ENCODE data around the gene RND1. TPM values are rescaled to one million over a fixed set of nuclear protein-coding genes. Genes with fewer than 3 reads are reported as not detected.

Gene RND1
- total and polyA plus RNA-seq, 7 donors, result 0.15 to 1.2 (median 0.19) TPM; not detected in 2

GRCh38 chr12:48838048-48838447 is 27.6 kb downstream of the RND1 start:
- H3K27ac ChIP-seq, result no peak overlapping the region
- WGBS, 3 donors, result 85 to 95% (median 85%) methylated on average over 4 of the region's 4 CpGs
- H3K4me3 ChIP-seq, result no peak overlapping the region
- no peaks in the 10 kb centered on the region for H3K27me3 ChIP-seq (ENCODE audit: insufficient read depth in 3 of 3, low read length in 2 of 3)
- peaks cover 16 to 83% of the 10 kb centered on the region in 2 donors for H3K36me3 ChIP-seq (ENCODE audit: insufficient read depth in 1 of 2, low read depth in 1 of 2)
- DNase-seq (no peak), ATAC-seq (no peak)
- H3K9me3 ChIP-seq, result no peaks in the 10 kb centered on the region
- TF ChIP-seq, protein P1, sequence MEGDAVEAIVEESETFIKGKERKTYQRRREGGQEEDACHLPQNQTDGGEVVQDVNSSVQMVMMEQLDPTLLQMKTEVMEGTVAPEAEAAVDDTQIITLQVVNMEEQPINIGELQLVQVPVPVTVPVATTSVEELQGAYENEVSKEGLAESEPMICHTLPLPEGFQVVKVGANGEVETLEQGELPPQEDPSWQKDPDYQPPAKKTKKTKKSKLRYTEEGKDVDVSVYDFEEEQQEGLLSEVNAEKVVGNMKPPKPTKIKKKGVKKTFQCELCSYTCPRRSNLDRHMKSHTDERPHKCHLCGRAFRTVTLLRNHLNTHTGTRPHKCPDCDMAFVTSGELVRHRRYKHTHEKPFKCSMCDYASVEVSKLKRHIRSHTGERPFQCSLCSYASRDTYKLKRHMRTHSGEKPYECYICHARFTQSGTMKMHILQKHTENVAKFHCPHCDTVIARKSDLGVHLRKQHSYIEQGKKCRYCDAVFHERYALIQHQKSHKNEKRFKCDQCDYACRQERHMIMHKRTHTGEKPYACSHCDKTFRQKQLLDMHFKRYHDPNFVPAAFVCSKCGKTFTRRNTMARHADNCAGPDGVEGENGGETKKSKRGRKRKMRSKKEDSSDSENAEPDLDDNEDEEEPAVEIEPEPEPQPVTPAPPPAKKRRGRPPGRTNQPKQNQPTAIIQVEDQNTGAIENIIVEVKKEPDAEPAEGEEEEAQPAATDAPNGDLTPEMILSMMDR (IDR thresholded peaks at IDR 0.05), result no peak
- intact Hi-C loops (cut with DNase I), result no loop called here
- H3K4me1 ChIP-seq, result no peaks in the 10 kb centered on the region

DNA sequence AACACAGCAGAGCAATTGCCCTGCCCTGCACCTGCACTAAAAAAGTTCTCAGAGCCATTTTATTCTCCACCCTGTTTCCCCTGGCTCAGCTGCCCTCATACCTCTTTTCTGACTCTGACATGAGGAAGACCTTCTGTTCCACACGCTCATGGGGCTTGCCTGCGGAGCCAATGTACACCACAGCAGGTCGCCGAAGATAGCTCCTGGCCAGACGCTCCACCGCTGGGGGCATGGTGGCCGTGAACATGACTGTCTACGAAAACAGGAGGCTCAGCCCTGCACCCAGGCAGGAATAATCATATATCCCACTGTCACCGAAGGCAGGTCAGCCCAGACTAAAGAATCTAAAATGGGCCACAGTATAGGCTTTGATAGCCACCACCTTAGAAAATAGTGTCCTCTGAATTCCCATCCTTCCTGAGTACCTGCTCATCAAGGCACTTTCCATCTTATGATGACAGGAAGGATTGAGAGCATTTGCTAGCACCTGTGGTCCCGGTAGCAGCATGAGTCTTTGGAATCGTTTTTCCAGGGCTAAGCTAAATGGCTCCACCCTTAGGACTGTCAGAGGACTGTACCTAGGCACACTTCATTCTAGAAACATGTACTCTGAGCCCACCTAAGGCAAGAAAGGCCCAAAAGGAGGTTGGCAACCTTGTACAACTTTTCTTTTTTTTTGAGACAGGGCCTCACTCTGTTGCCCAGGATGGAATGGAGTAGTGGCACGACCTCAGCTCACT is 33.2 kb downstream of the RND1 start:
- Histone ChIP-seq H3K27ac (no peak overlapping the region), H3K36me3 (ENCODE audit: insufficient read depth in 1 of 2, low read depth in 1 of 2) (peaks cover 21 to 98% of the 10 kb centered on the region in 2 donors), H3K4me3 (no peak overlapping the region), H3K4me1 (no peaks in the 10 kb centered on the region), H3K9me3 (no peaks in the 10 kb centered on the region), H3K27me3 (ENCODE audit: insufficient read depth in 3 of 3, low read length in 2 of 3) (no peaks in the 10 kb centered on the region)
- no peak for DNase-seq
- ATAC-seq, result no peak
- TF ChIP-seq, protein P1 (IDR thresholded peaks at IDR 0.05), result no peak
- 87 to 90% (median 88%) methylated on average over 12 of the region's 12 CpGs for WGBS, 3 donors
- intact Hi-C loops (cut with DNase I), result no loop called here

DNA sequence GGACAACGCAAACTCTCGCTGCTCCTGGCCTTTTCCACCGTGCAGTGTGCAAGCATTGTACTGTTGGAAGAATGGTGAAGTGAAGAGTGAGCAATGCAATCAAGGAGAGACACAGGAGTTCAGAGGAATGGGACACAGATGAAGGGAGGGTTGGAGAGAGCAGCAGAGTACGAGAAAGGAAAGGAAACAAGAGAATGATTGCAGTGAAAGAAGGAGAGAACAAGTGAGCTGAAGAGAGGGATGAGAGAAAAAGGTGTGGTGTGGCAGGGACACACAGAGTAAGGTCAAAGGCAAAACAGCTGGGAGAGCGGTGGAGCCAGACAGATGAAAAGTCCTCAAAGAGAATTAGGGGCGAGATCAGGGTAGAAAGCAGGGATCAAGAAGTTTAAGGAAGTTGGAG is 34.4 kb downstream of the RND1 start:
- ATAC-seq, result no peak
- Histone ChIP-seq H3K36me3 (ENCODE audit: insufficient read depth in 1 of 2, low read depth in 1 of 2) (peaks cover 21 to 91% of the 10 kb centered on the region in 2 donors), H3K27ac (no peak overlapping the region), H3K9me3 (no peaks in the 10 kb centered on the region), H3K27me3 (ENCODE audit: insufficient read depth in 3 of 3, low read length in 2 of 3) (no peaks in the 10 kb centered on the region), H3K4me3 (no peak overlapping the region), H3K4me1 (no peaks in the 10 kb centered on the region)
- no peak for DNase-seq
- WGBS, 3 donors, result 87 to 92% (median 88%) methylated on average over 6 of the region's 6 CpGs
- intact Hi-C loops (cut with DNase I), result no loop called here
- TF ChIP-seq, protein P1 (IDR thresholded peaks at IDR 0.05), result no peak

DNA sequence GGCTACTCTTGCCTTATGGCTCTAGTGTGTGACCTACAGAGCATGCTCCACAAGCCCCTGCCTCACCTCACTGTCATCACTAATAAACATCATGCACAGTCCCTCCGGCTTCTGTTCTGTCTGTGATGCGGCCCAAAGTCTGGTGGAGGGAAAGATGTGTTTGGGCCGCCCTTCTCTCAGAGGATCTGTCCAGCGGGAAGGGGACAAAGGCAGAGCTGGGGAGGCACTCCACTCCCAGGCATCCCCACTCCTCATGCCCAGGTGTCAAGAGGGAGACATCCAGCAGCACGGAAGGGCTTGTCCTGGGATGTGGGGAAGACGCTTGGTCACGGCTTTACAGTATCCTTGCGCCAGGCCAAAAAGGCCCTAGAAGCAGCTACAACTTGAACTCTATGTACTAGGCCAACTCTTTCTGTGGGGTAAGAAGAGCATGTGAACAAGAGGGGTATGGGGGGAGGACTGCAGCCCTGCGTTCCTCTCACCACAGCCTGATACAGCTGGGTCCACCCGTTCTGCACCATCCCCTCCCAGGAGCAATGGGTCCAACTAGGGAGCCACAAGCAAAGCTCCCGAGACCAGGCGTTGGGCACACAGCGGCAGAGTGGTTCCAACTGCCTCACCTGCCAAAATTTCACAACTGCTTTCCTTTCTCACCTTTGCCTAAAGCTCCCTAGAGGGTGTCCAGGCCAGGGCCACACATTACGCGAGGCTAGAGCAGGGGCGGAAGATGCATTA is 36.7 kb downstream of the RND1 start:
- Histone ChIP-seq H3K36me3 (ENCODE audit: insufficient read depth in 1 of 2, low read depth in 1 of 2) (peaks cover 21 to 69% of the 10 kb centered on the region in 2 donors), H3K4me3 (no peak overlapping the region), H3K9me3 (no peaks in the 10 kb centered on the region), H3K27me3 (ENCODE audit: insufficient read depth in 3 of 3, low read length in 2 of 3) (no peaks in the 10 kb centered on the region), H3K27ac (no peak overlapping the region), H3K4me1 (no peaks in the 10 kb centered on the region)
- intact Hi-C loops (cut with DNase I), result no loop called here
- DNase-seq (no peak), ATAC-seq (no peak)
- TF ChIP-seq, protein P1 (IDR thresholded peaks at IDR 0.05), result no peak
- 86 to 89% (median 87%) methylated on average over 16 of the region's 16 CpGs for WGBS, 3 donors
